Loucy (cell line): Measurements from ENCODE around the gene CSNK1G2.
A peak's percentile ranks its signal among the peaks of the same experiment; 100 is the strongest.

ENCODE experiments used
- H2AFZ ChIP-seq: fragments of 200-600 bp; sonication (generic); 2 replicates; pipeline ENCODE4 v1.6.0; 2016; ENCODE audit warnings: antibody characterized with exemption, mild to moderate bottlenecking, low read length, moderate library complexity
- H3F3A ChIP-seq: fragments of 200-600 bp; 2 replicates; pipeline ENCODE4 v1.6.0; 2016; ENCODE audit warnings: antibody characterized with exemption, low read depth, mild to moderate bottlenecking
- H3K27me3 ChIP-seq: fragments of 200-600 bp; sonication (generic); 2 replicates; pipeline ENCODE4 v1.6.1; 2014; ENCODE audit warnings: low read length, mild to moderate bottlenecking; ENCODE audit not compliant: insufficient read depth, poor library complexity, severe bottlenecking
- H3K36me3 ChIP-seq: fragments of 200-600 bp; sonication (generic); 2 replicates; pipeline ENCODE4 v1.6.1; 2016; ENCODE audit warnings: low read length; ENCODE audit not compliant: insufficient read depth
- H3K4me1 ChIP-seq: fragments of 200-600 bp; sonication (generic); 2 replicates; pipeline ENCODE4 v1.5.1; 2014; ENCODE audit warnings: low read length, mild to moderate bottlenecking; ENCODE audit not compliant: insufficient read depth, poor library complexity, severe bottlenecking
- H3K4me2 ChIP-seq: fragments of 200-600 bp; sonication (generic); 2 replicates; pipeline ENCODE4 v1.6.0; 2014; ENCODE audit warnings: antibody characterized with exemption, low read length, low read depth, mild to moderate bottlenecking; ENCODE audit not compliant: poor library complexity, severe bottlenecking
- H3K4me3 ChIP-seq: fragments of 200-600 bp; sonication (generic); 2 replicates; pipeline ENCODE4 v1.5.1; 2014; ENCODE audit warnings: low read length, mild to moderate bottlenecking, mixed read lengths; ENCODE audit not compliant: poor library complexity, severe bottlenecking
- H3K79me2 ChIP-seq: fragments of 200-600 bp; sonication (generic); 2 replicates; pipeline ENCODE4 v1.6.1; 2014; ENCODE audit warnings: low read length; ENCODE audit not compliant: insufficient read depth
- H3K9ac ChIP-seq: fragments of 200-600 bp; sonication (generic); 2 replicates; pipeline ENCODE4 v1.6.0; 2014; ENCODE audit warnings: mild to moderate bottlenecking, low read depth, low read length, moderate library complexity; ENCODE audit not compliant: poor library complexity, severe bottlenecking
- H3K9me2 ChIP-seq: fragments of 200-600 bp; sonication (generic); replicated peaks from 2 replicates; pipeline ENCODE4 v1.6.1; 2016; ENCODE audit warnings: low read depth, low read length, mixed read lengths
- H3K9me3 ChIP-seq: fragments of 200-600 bp; sonication (generic); 2 replicates; pipeline ENCODE4 v1.6.1; 2014; ENCODE audit warnings: mild to moderate bottlenecking, antibody characterized with exemption, low read length, low read depth; ENCODE audit not compliant: insufficient read depth
- H4K20me1 ChIP-seq: fragments of 200-600 bp; sonication (generic); 2 replicates; pipeline ENCODE4 v1.6.0; 2014; ENCODE audit warnings: antibody characterized with exemption, low read length, mild to moderate bottlenecking; ENCODE audit not compliant: insufficient read depth, poor library complexity, severe bottlenecking
- EZH2phosphoT487 ChIP-seq: fragments of 200-600 bp; IDR thresholded peaks from 2 replicates; pipeline ENCODE4 v1.6.1; 2018; ENCODE audit warnings: antibody characterized with exemption, mild to moderate bottlenecking, moderate library complexity, borderline replicate concordance
- TF ChIP-seq, protein P1 (sequence below): fragments of 200-600 bp; sonication (generic); conservative IDR thresholded peaks from 2 replicates; pipeline ENCODE4 v1.5.1; 2014; ENCODE audit warnings: mild to moderate bottlenecking, antibody characterized with exemption, low read length

Gene CSNK1G2

GRCh38 chr19:1929021-1929742 is 11.8 kb upstream of the CSNK1G2 start:
- Histone ChIP-seq H3K4me2 (peak overlapping the region; percentile 71), H3K4me3 (peak overlapping the region; percentile 66), H3K9ac (peak overlapping the region; percentile 51)

GRCh38 chr19:1931445-1931844 is 9.5 kb upstream of the CSNK1G2 start:
- TF ChIP-seq EZH2phosphoT487, result no peak
- TF ChIP-seq, protein P1, sequence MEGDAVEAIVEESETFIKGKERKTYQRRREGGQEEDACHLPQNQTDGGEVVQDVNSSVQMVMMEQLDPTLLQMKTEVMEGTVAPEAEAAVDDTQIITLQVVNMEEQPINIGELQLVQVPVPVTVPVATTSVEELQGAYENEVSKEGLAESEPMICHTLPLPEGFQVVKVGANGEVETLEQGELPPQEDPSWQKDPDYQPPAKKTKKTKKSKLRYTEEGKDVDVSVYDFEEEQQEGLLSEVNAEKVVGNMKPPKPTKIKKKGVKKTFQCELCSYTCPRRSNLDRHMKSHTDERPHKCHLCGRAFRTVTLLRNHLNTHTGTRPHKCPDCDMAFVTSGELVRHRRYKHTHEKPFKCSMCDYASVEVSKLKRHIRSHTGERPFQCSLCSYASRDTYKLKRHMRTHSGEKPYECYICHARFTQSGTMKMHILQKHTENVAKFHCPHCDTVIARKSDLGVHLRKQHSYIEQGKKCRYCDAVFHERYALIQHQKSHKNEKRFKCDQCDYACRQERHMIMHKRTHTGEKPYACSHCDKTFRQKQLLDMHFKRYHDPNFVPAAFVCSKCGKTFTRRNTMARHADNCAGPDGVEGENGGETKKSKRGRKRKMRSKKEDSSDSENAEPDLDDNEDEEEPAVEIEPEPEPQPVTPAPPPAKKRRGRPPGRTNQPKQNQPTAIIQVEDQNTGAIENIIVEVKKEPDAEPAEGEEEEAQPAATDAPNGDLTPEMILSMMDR, result no peak
- H3F3A ChIP-seq, result no peaks in the 10 kb centered on the region

More at GRCh38 chr19:1929021-1929742, 11.8 kb upstream of the CSNK1G2 start:
- TF ChIP-seq EZH2phosphoT487, result no peak
- TF ChIP-seq, protein P1, result peak; percentile 72
- Histone ChIP-seq H3K79me2 (no peaks in the 10 kb centered on the region), H3K9me3 (no peaks in the 10 kb centered on the region), H3K9me2 (no peaks in the 10 kb centered on the region), H3K27me3 (no peaks in the 10 kb centered on the region), H3F3A (no peaks in the 10 kb centered on the region), H3K4me1 (peaks cover 9% of the 10 kb centered on the region), H4K20me1 (no peaks in the 10 kb centered on the region), H2AFZ (peak overlapping the region; percentile 17), H3K36me3 (no peaks in the 10 kb centered on the region; the same call in 1 of the 2 replicates)

GRCh38 chr19:1932395-1932794 is 8.6 kb upstream of the CSNK1G2 start:
- H3K79me2 ChIP-seq, result no peaks in the 10 kb centered on the region
- no peak overlapping the region for H3K4me2 ChIP-seq
- no peaks in the 10 kb centered on the region for H3K36me3 ChIP-seq
- H4K20me1 ChIP-seq, result no peaks in the 10 kb centered on the region
- no peak overlapping the region for H3K4me3 ChIP-seq
- H3F3A ChIP-seq, result no peaks in the 10 kb centered on the region
- no peaks in the 10 kb centered on the region for H3K9me2 ChIP-seq
- H3K4me1 ChIP-seq, result peaks cover 9% of the 10 kb centered on the region
- H2AFZ ChIP-seq, result no peak overlapping the region
- H3K9ac ChIP-seq, result no peak overlapping the region
- TF ChIP-seq, protein P1, result no peak
- TF ChIP-seq EZH2phosphoT487, result no peak
- no peaks in the 10 kb centered on the region for H3K27me3 ChIP-seq
- no peaks in the 10 kb centered on the region for H3K9me3 ChIP-seq

More at GRCh38 chr19:1931445-1931844, 9.5 kb upstream of the CSNK1G2 start:
- Histone ChIP-seq H2AFZ (no peak overlapping the region), H3K4me2 (no peak overlapping the region), H3K4me3 (no peak overlapping the region), H4K20me1 (no peaks in the 10 kb centered on the region), H3K79me2 (no peaks in the 10 kb centered on the region), H3K9me2 (no peaks in the 10 kb centered on the region), H3K9ac (no peak overlapping the region), H3K9me3 (no peaks in the 10 kb centered on the region), H3K27me3 (no peaks in the 10 kb centered on the region), H3K36me3 (no peaks in the 10 kb centered on the region), H3K4me1 (peaks cover 9% of the 10 kb centered on the region)
